OCI-LY1 (cell line): ENCODE measurements around the gene SP140.

Experiments used
- H2AFZ ChIP-seq: fragments of 200-600 bp; sonication (generic), shearing (Covaris generic); 2 replicates; pipeline ENCODE4 v1.6.0; 2014; ENCODE audit warnings: antibody characterized with exemption, mild to moderate bottlenecking, low read length
- H3F3A ChIP-seq: fragments of 200-600 bp; sonication (generic), shearing (Covaris generic); 2 replicates; pipeline ENCODE4 v1.6.0; 2014; ENCODE audit warnings: mild to moderate bottlenecking, antibody characterized with exemption, low read length, moderate library complexity; ENCODE audit not compliant: insufficient read depth
- H3K27ac ChIP-seq: fragments of 200-600 bp; sonication (generic); 2 replicates; pipeline ENCODE4 v1.5.1; 2014; ENCODE audit warnings: low read length, mixed run types, mild to moderate bottlenecking, low read depth; ENCODE audit not compliant: poor library complexity, severe bottlenecking
- H3K27me3 ChIP-seq: fragments of 200-600 bp; sonication (generic); 2 replicates; pipeline ENCODE4 v1.6.0; 2014; ENCODE audit warnings: antibody characterized with exemption, mild to moderate bottlenecking, low read length, moderate library complexity; ENCODE audit not compliant: insufficient read depth
- H3K36me3 ChIP-seq: fragments of 200-600 bp; sonication (generic); 2 replicates; pipeline ENCODE4 v1.6.1; 2014; ENCODE audit warnings: mild to moderate bottlenecking, antibody characterized with exemption, low read length, moderate library complexity, mixed read lengths; ENCODE audit not compliant: insufficient read depth
- H3K4me1 ChIP-seq: fragments of 200-600 bp; sonication (generic); 2 replicates; pipeline ENCODE4 v1.5.1; 2014; ENCODE audit warnings: mild to moderate bottlenecking, low read length, moderate library complexity; ENCODE audit not compliant: insufficient read depth, severe bottlenecking
- H3K4me2 ChIP-seq: fragments of 200-600 bp; sonication (generic), shearing (Covaris generic); 2 replicates; pipeline ENCODE4 v1.6.1; 2014; ENCODE audit warnings: low read length
- H3K4me3 ChIP-seq: fragments of 200-600 bp; sonication (generic); 2 replicates; pipeline ENCODE4 v1.5.1; 2014; ENCODE audit warnings: low read length, low read depth, mild to moderate bottlenecking, mixed read lengths; ENCODE audit not compliant: poor library complexity, severe bottlenecking
- H3K79me2 ChIP-seq: fragments of 200-600 bp; shearing (Covaris generic); 2 replicates; pipeline ENCODE4 v1.6.1; 2016; ENCODE audit warnings: mixed run types, low read length, mixed read lengths; ENCODE audit not compliant: insufficient read depth
- H3K9ac ChIP-seq: fragments of 200-600 bp; sonication (generic), shearing (Covaris generic); 2 replicates; pipeline ENCODE4 v1.6.1; 2014; ENCODE audit warnings: mild to moderate bottlenecking, low read length, mixed read lengths
- H3K9me2 ChIP-seq: fragments of 200-600 bp; sonication (generic), shearing (Covaris generic); 2 replicates; pipeline ENCODE4 v1.6.1; 2014; ENCODE audit warnings: low read depth, mild to moderate bottlenecking, low read length, mixed read lengths
- H3K9me3 ChIP-seq: fragments of 200-600 bp; shearing (Covaris generic); 2 replicates; pipeline ENCODE4 v1.6.1; 2014; ENCODE audit warnings: low read length, mixed read lengths
- H4K20me1 ChIP-seq: fragments of 200-600 bp; sonication (generic), shearing (Covaris generic); 2 replicates; pipeline ENCODE4 v1.6.0; 2016; ENCODE audit warnings: mild to moderate bottlenecking, low read length; ENCODE audit not compliant: insufficient read depth
- EZH2 ChIP-seq: fragments of 200-600 bp; sonication (generic), shearing (Covaris generic); IDR thresholded peaks from 2 replicates; pipeline ENCODE4 v1.8.0; 2017; ENCODE audit warnings: borderline replicate concordance, mixed run types, mild to moderate bottlenecking, antibody characterized with exemption, low read length, moderate library complexity, mixed read lengths
- TF ChIP-seq, protein P1 (sequence below): fragments of 200-600 bp; sonication (generic), shearing (Covaris generic); IDR thresholded peaks from 2 replicates; pipeline ENCODE4 v1.5.1; 2017; ENCODE audit warnings: mild to moderate bottlenecking, antibody characterized with exemption, low read length, moderate library complexity, mixed read lengths

SP140 gene

GRCh38 chr2:230321031-230321430 lies 95.5 kb downstream of the SP140 start:
- H4K20me1 ChIP-seq, result no peaks in the 10 kb centered on the region
- no peak overlapping the region for H2AFZ ChIP-seq
- H3K4me3 ChIP-seq, result no peak overlapping the region
- H3F3A ChIP-seq, result no peaks in the 10 kb centered on the region
- no peaks in the 10 kb centered on the region for H3K36me3 ChIP-seq
- H3K9ac ChIP-seq, result no peak overlapping the region
- TF ChIP-seq, protein P1, sequence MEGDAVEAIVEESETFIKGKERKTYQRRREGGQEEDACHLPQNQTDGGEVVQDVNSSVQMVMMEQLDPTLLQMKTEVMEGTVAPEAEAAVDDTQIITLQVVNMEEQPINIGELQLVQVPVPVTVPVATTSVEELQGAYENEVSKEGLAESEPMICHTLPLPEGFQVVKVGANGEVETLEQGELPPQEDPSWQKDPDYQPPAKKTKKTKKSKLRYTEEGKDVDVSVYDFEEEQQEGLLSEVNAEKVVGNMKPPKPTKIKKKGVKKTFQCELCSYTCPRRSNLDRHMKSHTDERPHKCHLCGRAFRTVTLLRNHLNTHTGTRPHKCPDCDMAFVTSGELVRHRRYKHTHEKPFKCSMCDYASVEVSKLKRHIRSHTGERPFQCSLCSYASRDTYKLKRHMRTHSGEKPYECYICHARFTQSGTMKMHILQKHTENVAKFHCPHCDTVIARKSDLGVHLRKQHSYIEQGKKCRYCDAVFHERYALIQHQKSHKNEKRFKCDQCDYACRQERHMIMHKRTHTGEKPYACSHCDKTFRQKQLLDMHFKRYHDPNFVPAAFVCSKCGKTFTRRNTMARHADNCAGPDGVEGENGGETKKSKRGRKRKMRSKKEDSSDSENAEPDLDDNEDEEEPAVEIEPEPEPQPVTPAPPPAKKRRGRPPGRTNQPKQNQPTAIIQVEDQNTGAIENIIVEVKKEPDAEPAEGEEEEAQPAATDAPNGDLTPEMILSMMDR, result no peak
- TF ChIP-seq EZH2, result no peak
- no peak overlapping the region for H3K27ac ChIP-seq
- H3K9me2 ChIP-seq, result no peaks in the 10 kb centered on the region
- no peaks in the 10 kb centered on the region for H3K9me3 ChIP-seq
- no peak overlapping the region for H3K4me2 ChIP-seq
- no peaks in the 10 kb centered on the region for H3K79me2 ChIP-seq
- peaks cover 47% of the 10 kb centered on the region for H3K4me1 ChIP-seq
- H3K27me3 ChIP-seq, result no peaks in the 10 kb centered on the region

DNA sequence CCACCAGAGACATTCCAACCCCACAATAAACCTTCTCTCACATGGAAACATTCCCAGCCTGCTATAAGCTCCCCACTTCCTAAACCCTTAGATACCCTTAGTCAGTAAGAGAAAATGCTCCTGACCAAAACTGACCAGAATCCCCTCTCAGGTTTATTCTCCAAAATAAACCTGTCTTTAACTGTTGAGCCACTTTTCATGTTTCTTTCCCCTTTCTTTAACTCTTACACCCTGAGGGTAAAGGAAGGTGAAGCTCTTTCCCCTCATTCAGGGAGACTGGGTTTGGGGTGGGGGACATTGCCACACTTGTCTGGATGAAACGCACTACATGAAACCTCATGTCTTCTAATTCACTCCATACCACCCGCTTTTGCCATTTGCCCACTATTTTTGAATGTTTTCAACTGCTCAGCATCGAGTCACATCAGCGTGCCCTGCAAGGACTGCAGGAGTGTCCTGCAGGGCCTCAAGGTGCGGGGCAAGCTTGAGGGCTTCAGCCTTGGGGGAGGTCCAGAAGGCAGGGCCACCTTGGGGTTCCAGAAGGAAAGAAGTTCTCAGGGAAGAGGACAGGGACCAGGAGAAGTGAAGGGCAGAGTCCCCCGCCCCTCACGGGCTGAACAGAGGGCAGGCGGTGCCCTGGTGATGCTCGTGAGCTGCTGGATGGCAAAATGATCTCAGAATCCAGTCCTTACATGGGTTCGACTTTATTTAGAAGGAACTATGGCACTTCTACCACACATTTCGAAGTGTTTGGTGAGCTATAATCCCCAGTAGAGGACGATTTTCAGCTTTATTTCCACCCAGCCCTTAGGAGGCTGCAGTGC lies 97.2 kb downstream of the SP140 start:
- no peaks in the 10 kb centered on the region for H3K9me3 ChIP-seq
- no peaks in the 10 kb centered on the region for H3K9me2 ChIP-seq
- H3K4me1 ChIP-seq, result peaks cover 61% of the 10 kb centered on the region
- H3K4me2 ChIP-seq, result peak overlapping the region; percentile 34
- H3K9ac ChIP-seq, result no peak overlapping the region; the same call in 1 of the 2 replicates
- peaks cover 3% of the 10 kb centered on the region for H3K79me2 ChIP-seq
- H2AFZ ChIP-seq, result no peak overlapping the region
- H3K4me3 ChIP-seq, result peak overlapping the region; percentile 18
- H3F3A ChIP-seq, result no peaks in the 10 kb centered on the region
- no peaks in the 10 kb centered on the region for H3K36me3 ChIP-seq
- H4K20me1 ChIP-seq, result no peaks in the 10 kb centered on the region
- no peak for TF ChIP-seq EZH2
- TF ChIP-seq, protein P1, result no peak; the same call in 1 of the 2 replicates
- H3K27ac ChIP-seq, result no peak overlapping the region
- H3K27me3 ChIP-seq, result no peaks in the 10 kb centered on the region

- peaks cover 10% of the 10 kb centered on the region for H3K79me2 ChIP-seq
- TF ChIP-seq EZH2, result no peak
- TF ChIP-seq, protein P1, result peak; percentile 81; the same call in 1 of the 2 replicates
- H4K20me1 ChIP-seq, result no peaks in the 10 kb centered on the region
- H3K27ac ChIP-seq, result no peak overlapping the region
- H3F3A ChIP-seq, result no peaks in the 10 kb centered on the region
- no peaks in the 10 kb centered on the region for H3K9me3 ChIP-seq
- no peak overlapping the region; the same call in 1 of the 2 replicates for H3K9ac ChIP-seq
- peak overlapping the region; percentile 34 for H3K4me2 ChIP-seq
- no peaks in the 10 kb centered on the region for H3K9me2 ChIP-seq
- H3K36me3 ChIP-seq, result peaks cover 2% of the 10 kb centered on the region
- peaks cover 61% of the 10 kb centered on the region for H3K4me1 ChIP-seq
- H3K27me3 ChIP-seq, result no peaks in the 10 kb centered on the region
- no peak overlapping the region for H2AFZ ChIP-seq
- H3K4me3 ChIP-seq, result peak overlapping the region; percentile 18
These were observed 98.0 kb downstream of the SP140 start for GRCh38 chr2:230323385-230324106.
